ENCODE measurements around the gene NTSR1.

GRCh38 chr20:62697468-62697912, 11.1 kb upstream of the NTSR1 start:
- no peak for TF ChIP-seq POLR2AphosphoS5 (IDR thresholded peaks at IDR 0.05)
- no peak for TF ChIP-seq CTCF (IDR thresholded peaks at IDR 0.05)
- no peak for TF ChIP-seq EP300 (IDR thresholded peaks at IDR 0.05)
- no peak for TF ChIP-seq POLR2A (IDR thresholded peaks at IDR 0.05)
